Sigmoid colon (tissue), 7 donors: ENCODE measurements around the gene DISP2. TPM values are rescaled to one million over a fixed set of nuclear protein-coding genes. Genes with fewer than 3 reads are reported as not detected.

Source experiments
- DNase-seq: peaks from one replicate; pipeline ENCODE4 v3.0.0-alpha.2; 2019
- H3K27ac ChIP-seq, 4 donors: fragments of 200-600 bp; sonication (generic); one replicate each; pipeline ENCODE4 v1.5.1; 2016 to 2019; ENCODE audit warnings: mild to moderate bottlenecking in 1 of 4
- H3K27me3 ChIP-seq, 3 donors: fragments of 200-600 bp; sonication (generic); one replicate each; pipeline ENCODE4 v1.5.1; 2019; ENCODE audit warnings: mild to moderate bottlenecking in 1 of 3
- H3K36me3 ChIP-seq, 4 donors: fragments of 200-600 bp; sonication (generic); one replicate each; pipeline ENCODE4 v1.5.1; 2016 to 2019
- H3K4me1 ChIP-seq, 4 donors: fragments of 200-600 bp; sonication (generic); one replicate each; pipeline ENCODE4 v1.5.1; 2017 to 2019
- H3K4me3 ChIP-seq, 4 donors: fragments of 200-600 bp; sonication (generic); one replicate each; pipeline ENCODE4 v1.5.1; 2017 to 2019; ENCODE audit warnings: mild to moderate bottlenecking in 2 of 4, moderate library complexity in 1 of 4
- H3K9me3 ChIP-seq, 4 donors: fragments of 200-600 bp in 3 of 4; sonication (generic) in 3 of 4; one replicate each; pipeline versions ENCODE4 v1.5.1 to v1.6.1; 2013 to 2019
- CTCF ChIP-seq, 4 experiments: fragments of 450-650 bp in 3 of 4; fragments of 200-600 bp in 1 of 4; IDR thresholded peaks; one replicate each; pipeline ENCODE4 v1.5.1; 2016 to 2019; ENCODE audit warnings: antibody characterized with exemption in 4 of 4, mild to moderate bottlenecking in 3 of 4, moderate library complexity in 2 of 4
- EP300 ChIP-seq, 4 donors: sonication (generic); formaldehyde crosslinking; IDR thresholded peaks; one replicate each; pipeline ENCODE4 v1.6.1; 2017; ENCODE audit warnings: antibody characterized with exemption in 4 of 4
- POLR2A ChIP-seq, 2 donors: fragments of 450-650 bp; IDR thresholded peaks; one replicate each; pipeline ENCODE4 v1.6.1; 2016; ENCODE audit warnings: antibody characterized with exemption in 2 of 2, mild to moderate bottlenecking in 2 of 2, moderate library complexity in 2 of 2
- POLR2AphosphoS5 ChIP-seq, 4 donors: sonication (generic); formaldehyde crosslinking; IDR thresholded peaks; one replicate each; pipeline ENCODE4 v1.6.1; 2017; ENCODE audit warnings: antibody characterized with exemption in 4 of 4
- WGBS, 2 donors: extraction: QIAGEN DNeasy Blood & Tissue Kit; methylation state at CpG; one replicate each; pipeline ENCODE4 v1.1.7; 2013; 5-methylcytosine and 5-hydroxymethylcytosine counted together
- intact Hi-C: fragments of 100-400 bp; cut with DNase I; formaldehyde crosslinking; loops from one replicate; pipeline ENCODE4 v1.15.1; 2023
- polyA plus RNA-seq, 3 donors: library from polyadenylated mRNA; stranded (reverse); fragments of 200-250 nt; gene quantifications; one replicate each; pipeline ENCODE4 v1.2.3, GENCODE V29; 2013
- total RNA-seq, 4 donors: library from RNA; depleted of rRNA; stranded (reverse); fragments of >200 nt; gene quantifications; one replicate each; pipeline ENCODE4 v1.1.0, GENCODE V29; 2016
- donor health status: healthy with polysubstance abuse.
- donor health status: Bipolar disorder and iron deficiency.
- donor health status: healthy.

Gene DISP2
- total and polyA plus RNA-seq, 7 donors: 0.16 to 3.0 (median 1.1) TPM

GRCh38 chr15:40425681-40426080, 67.7 kb downstream of the DISP2 start:
- Histone ChIP-seq H3K27ac (no peak overlapping the region), H3K9me3 (no peaks in the 10 kb centered on the region), H3K27me3 (no peaks in the 10 kb centered on the region), H3K36me3 (no peaks in the 10 kb centered on the region), H3K4me3 (no peak overlapping the region), H3K4me1 (peaks cover 0 to 15% (median 10%) of the 10 kb centered on the region in 4 donors)
- no peak for DNase-seq
- WGBS, 2 donors: 95 to 97% methylated on average over 5 of the region's 5 CpGs
- intact Hi-C loops: no loop called here
- TF ChIP-seq POLR2A (IDR thresholded peaks at IDR 0.05): no peak
- no peak for TF ChIP-seq EP300 (IDR thresholded peaks at IDR 0.05)
- TF ChIP-seq POLR2AphosphoS5 (IDR thresholded peaks at IDR 0.05): no peak
- no peak for TF ChIP-seq CTCF (IDR thresholded peaks at IDR 0.05)

- DNase-seq: no peak
- no peak for TF ChIP-seq EP300 (IDR thresholded peaks at IDR 0.05)
- TF ChIP-seq POLR2A (IDR thresholded peaks at IDR 0.05): no peak
- TF ChIP-seq CTCF (IDR thresholded peaks at IDR 0.05): no peak
- no peak for TF ChIP-seq POLR2AphosphoS5 (IDR thresholded peaks at IDR 0.05)
- no peak overlapping the region for H3K4me3 ChIP-seq
- H3K9me3 ChIP-seq: no peaks in the 10 kb centered on the region
- peaks cover 0 to under 1% (median 0%) of the 10 kb centered on the region in 4 donors for H3K4me1 ChIP-seq
- H3K27me3 ChIP-seq: no peaks in the 10 kb centered on the region
- no peak overlapping the region for H3K27ac ChIP-seq
- intact Hi-C loops: no loop called here
- no peaks in the 10 kb centered on the region for H3K36me3 ChIP-seq
- WGBS, 2 donors: 93 to 95% methylated on average over 9 of the region's 9 CpGs
Measured at GRCh38 chr15:40427188-40427587, 69.2 kb downstream of the DISP2 start.

- H3K27me3 ChIP-seq: no peaks in the 10 kb centered on the region
- intact Hi-C loops: no loop called here
- no peaks in the 10 kb centered on the region for H3K9me3 ChIP-seq
- no peaks in the 10 kb centered on the region for H3K4me1 ChIP-seq
- H3K27ac ChIP-seq: no peak overlapping the region
- H3K4me3 ChIP-seq: no peak overlapping the region
- H3K36me3 ChIP-seq: no peaks in the 10 kb centered on the region
- no peak for DNase-seq
- 89 to 90% methylated on average over 4 of the region's 4 CpGs for WGBS, 2 donors
- TF ChIP-seq EP300 (IDR thresholded peaks at IDR 0.05): no peak
- no peak for TF ChIP-seq POLR2AphosphoS5 (IDR thresholded peaks at IDR 0.05)
- no peak for TF ChIP-seq POLR2A (IDR thresholded peaks at IDR 0.05)
- no peak for TF ChIP-seq CTCF (IDR thresholded peaks at IDR 0.05)
Measured at GRCh38 chr15:40428185-40428584, 70.2 kb downstream of the DISP2 start.

Other genes starting within 250 kb of the DISP2 start
- gene BMF, start 249.3 kb upstream of the DISP2 start, total RNA-seq: 10 to 100 TPM in 3 of 4 donors, 1 to 10 TPM in 1; 5.8 to 18.0 (median 14.8) TPM
- 10 to 100 TPM in 2 of 3 donors, 1 to 10 TPM in 1; 4.8 to 18.1 (median 15.5) TPM for gene BMF, start 249.3 kb upstream of the DISP2 start, polyA plus RNA-seq
- gene BUB1B, start 197.2 kb upstream of the DISP2 start, total RNA-seq: 1 to 10 TPM in 2 of 4 donors, under 1 TPM in 2; 0.33 to 3.6 (median 1.2) TPM
- 1 to 10 TPM in 2 of 3 donors, under 1 TPM in 1; 0.60 to 9.6 (median 1.8) TPM for gene BUB1B, start 197.2 kb upstream of the DISP2 start, polyA plus RNA-seq
- gene PAK6, start 119.2 kb upstream of the DISP2 start, total RNA-seq: 1 to 10 TPM in 3 of 4 donors, under 1 TPM in 1; 0.33 to 3.0 (median 1.2) TPM
- gene PAK6, start 119.2 kb upstream of the DISP2 start, polyA plus RNA-seq: 1 to 10 TPM; 1.2 to 2.8 (median 1.6) TPM
- gene ANKRD63, start 75.2 kb upstream of the DISP2 start, total RNA-seq: 1 to 10 TPM in 1 of 4 donors, not detected in 3; 1.6 TPM
- gene ANKRD63, start 75.2 kb upstream of the DISP2 start, polyA plus RNA-seq: not detected
- gene PLCB2, start 50.3 kb upstream of the DISP2 start, total RNA-seq: 10 to 100 TPM in 2 of 4 donors, 1 to 10 TPM in 2; 5.4 to 12.5 (median 9.4) TPM
- 10 to 100 TPM in 1 of 3 donors, 1 to 10 TPM in 2; 2.4 to 27.5 (median 2.8) TPM for gene PLCB2, start 50.3 kb upstream of the DISP2 start, polyA plus RNA-seq
- 10 to 100 TPM; 41.0 to 63.1 (median 51.8) TPM for gene INAFM2, start 34.5 kb upstream of the DISP2 start, total RNA-seq
- gene INAFM2, start 34.5 kb upstream of the DISP2 start, polyA plus RNA-seq: 10 to 100 TPM in 1 of 3 donors, 1 to 10 TPM in 2; 6.6 to 13.4 (median 9.0) TPM
- 10 to 100 TPM; 43.9 to 97.2 (median 65.3) TPM for gene CCDC9B, start 17.3 kb upstream of the DISP2 start, total RNA-seq
- gene CCDC9B, start 17.3 kb upstream of the DISP2 start, polyA plus RNA-seq: 10 to 100 TPM in 1 of 3 donors, 1 to 10 TPM in 2; 5.1 to 33.4 (median 7.8) TPM
- 1 to 10 TPM in 1 of 4 donors, not detected in 3; 8.2 TPM for gene PHGR1, start 7.2 kb upstream of the DISP2 start, total RNA-seq
- over 10,000 TPM; 12,817 to 35,077 (median 19,474) TPM for gene PHGR1, start 7.2 kb upstream of the DISP2 start, polyA plus RNA-seq
- gene KNSTRN, start 24.5 kb downstream of the DISP2 start, total RNA-seq: 10 to 100 TPM in 1 of 4 donors, 1 to 10 TPM in 3; 5.0 to 13.8 (median 6.6) TPM
- gene KNSTRN, start 24.5 kb downstream of the DISP2 start, polyA plus RNA-seq: 10 to 100 TPM in 1 of 3 donors, 1 to 10 TPM in 2; 6.0 to 18.9 (median 9.5) TPM
- 10 to 100 TPM; 33.2 to 59.9 (median 55.4) TPM for gene IVD, start 47.6 kb downstream of the DISP2 start, total RNA-seq
- 10 to 100 TPM; 28.8 to 56.0 (median 33.1) TPM for gene IVD, start 47.6 kb downstream of the DISP2 start, polyA plus RNA-seq
- gene BAHD1, start 82.7 kb downstream of the DISP2 start, total RNA-seq: 10 to 100 TPM in 1 of 4 donors, 1 to 10 TPM in 3; 7.7 to 16.3 (median 9.3) TPM
- 10 to 100 TPM in 2 of 3 donors, 1 to 10 TPM in 1; 9.6 to 20.2 (median 14.1) TPM for gene BAHD1, start 82.7 kb downstream of the DISP2 start, polyA plus RNA-seq
- 10 to 100 TPM in 1 of 4 donors, 1 to 10 TPM in 3; 6.4 to 10.2 (median 7.4) TPM for gene CHST14, start 112.8 kb downstream of the DISP2 start, total RNA-seq
- 1 to 10 TPM; 1.2 to 6.2 (median 1.2) TPM for gene CHST14, start 112.8 kb downstream of the DISP2 start, polyA plus RNA-seq
- 10 to 100 TPM; 21.4 to 55.3 (median 40.5) TPM for gene CCDC32, start 206.8 kb downstream of the DISP2 start, total RNA-seq
- 10 to 100 TPM; 28.8 to 43.0 (median 31.0) TPM for gene CCDC32, start 206.8 kb downstream of the DISP2 start, polyA plus RNA-seq
- 10 to 100 TPM in 2 of 4 donors, 1 to 10 TPM in 2; 8.3 to 13.3 (median 10.0) TPM for gene RPUSD2, start 211.1 kb downstream of the DISP2 start, total RNA-seq
- 10 to 100 TPM in 1 of 3 donors, 1 to 10 TPM in 2; 4.6 to 10.8 (median 6.0) TPM for gene RPUSD2, start 211.1 kb downstream of the DISP2 start, polyA plus RNA-seq
- gene KNL1, start 236.0 kb downstream of the DISP2 start, total RNA-seq: under 1 TPM in 3 of 4 donors, not detected in 1; 0.36 to 0.83 (median 0.68) TPM
- 1 to 10 TPM in 1 of 3 donors, under 1 TPM in 2; under 0.01 to 5.9 (median 0.46) TPM for gene KNL1, start 236.0 kb downstream of the DISP2 start, polyA plus RNA-seq